ENCODE measurements around the gene ROCK2. TPM values are rescaled to one million over a fixed set of nuclear protein-coding genes. Genes with fewer than 3 reads are reported as not detected.
"Not testable (repeated sequence)": the region's sequence is repeated elsewhere in the genome, so short reads cannot be mapped to it uniquely, and the experiment has no call there.

Gene ROCK2
- total RNA-seq, 2 experiments from 2014 or later = 14.4 to 16.7 TPM

GRCh38 chr2:11239666-11240462 is 104.6 kb downstream of the ROCK2 start:
- Mint-ChIP-seq H3K4me1 (peaks cover 11% of the 10 kb centered on the region), H3K9me3 (ENCODE audit: low read depth) (no peaks in the 10 kb centered on the region), H3K4me3 (no peak overlapping the region), H3K27me3 (no peaks in the 10 kb centered on the region), H3K36me3 (ENCODE audit: low read depth) (peaks cover 4% of the 10 kb centered on the region), H3K27ac (no peak overlapping the region)
- intact Hi-C loops (cut with DNase I, micrococcal nuclease) = loop anchor here in 1 of 2 experiments (10.0 kb wide), 1 partner anchor 105 kb away; the partner anchor contains the start of gene ROCK2
- POLR2A ChIA-PET = no interaction called here
- ATAC-seq (no peak), DNase-seq (no peak)
- CTCF ChIA-PET = interaction anchor here (0.5 to 1.2 kb wide), 3 partner anchors 12 to 128 kb away, joined by 3 to 5 read pairs (median 4); no protein-coding TSS in a partner anchor

GRCh38 chr2:11239147-11239546 is 105.3 kb downstream of the ROCK2 start:
- DNase-seq (no peak), ATAC-seq (no peak)
- CTCF ChIA-PET = interaction anchor here (0.5 to 1.2 kb wide), 4 partner anchors 11 to 76 kb away, joined by 3 to 5 read pairs (median 4); no protein-coding TSS in a partner anchor
- intact Hi-C loops (cut with DNase I, micrococcal nuclease) = loop anchor here in 1 of 2 experiments (10.0 kb wide), 1 partner anchor 106 kb away; the partner anchor contains the start of gene ROCK2
- no peaks in the 10 kb centered on the region for H3K27me3 Mint-ChIP-seq
- H3K27ac Mint-ChIP-seq = no peak overlapping the region
- H3K4me1 Mint-ChIP-seq = peaks cover 11% of the 10 kb centered on the region
- H3K4me3 Mint-ChIP-seq = no peak overlapping the region
- H3K36me3 Mint-ChIP-seq (ENCODE audit: low read depth) = peaks cover 4% of the 10 kb centered on the region
- POLR2A ChIA-PET = no interaction called here
- H3K9me3 Mint-ChIP-seq (ENCODE audit: low read depth) = no peaks in the 10 kb centered on the region

- no peak for DNase-seq
- no peak overlapping the region for H3K4me3 Mint-ChIP-seq
- no peaks in the 10 kb centered on the region for H3K36me3 Mint-ChIP-seq (ENCODE audit: low read depth)
- intact Hi-C loops (cut with DNase I, micrococcal nuclease) = loop anchor here in 1 of 2 experiments (10.0 kb wide), 1 partner anchor 108 kb away; the partner anchor contains the start of gene ROCK2
- CTCF ChIA-PET = interaction anchor here (0.7 kb wide), 1 partner anchor 10 kb away, joined by 3 read pairs; no protein-coding TSS in a partner anchor
- no peaks in the 10 kb centered on the region for H3K9me3 Mint-ChIP-seq (ENCODE audit: low read depth)
- H3K27me3 Mint-ChIP-seq = no peaks in the 10 kb centered on the region
- no peak overlapping the region for H3K27ac Mint-ChIP-seq
- peaks cover 11% of the 10 kb centered on the region for H3K4me1 Mint-ChIP-seq
- peak; percentile 47 for ATAC-seq
- POLR2A ChIA-PET = no interaction called here
Observed at GRCh38 chr2:11237122-11237521, 107.3 kb downstream of the ROCK2 start.

GRCh38 chr2:11236335-11236734 is 108.1 kb downstream of the ROCK2 start:
- H3K9me3 Mint-ChIP-seq (ENCODE audit: low read depth) = no peaks in the 10 kb centered on the region
- POLR2A ChIA-PET = no interaction called here
- DNase-seq (no peak), ATAC-seq (no peak)
- no peaks in the 10 kb centered on the region for H3K27me3 Mint-ChIP-seq
- CTCF ChIA-PET = no interaction called here
- H3K4me1 Mint-ChIP-seq = peaks cover 11% of the 10 kb centered on the region
- intact Hi-C loops (cut with DNase I, micrococcal nuclease) = loop anchor here in 1 of 2 experiments (10.0 kb wide), 1 partner anchor 108 kb away; the partner anchor contains the start of gene ROCK2
- no peaks in the 10 kb centered on the region for H3K36me3 Mint-ChIP-seq (ENCODE audit: low read depth)
- H3K27ac Mint-ChIP-seq = peak overlapping the region; percentile 24
- no peak overlapping the region for H3K4me3 Mint-ChIP-seq

GRCh38 chr2:11235583-11235982 is 108.9 kb downstream of the ROCK2 start:
- Mint-ChIP-seq H3K9me3 (ENCODE audit: low read depth) (no peaks in the 10 kb centered on the region), H3K27ac (no peak overlapping the region), H3K4me1 (peaks cover 11% of the 10 kb centered on the region), H3K27me3 (no peaks in the 10 kb centered on the region), H3K36me3 (ENCODE audit: low read depth) (no peaks in the 10 kb centered on the region), H3K4me3 (no peak overlapping the region)
- DNase-seq (no peak), ATAC-seq (no peak)
- ChIA-PET CTCF (interaction anchor here (0.8 to 2.5 kb wide), 3 partner anchors 14 to 103 kb away, joined by 3 to 7 read pairs (median 4); a partner anchor contains a TSS), POLR2A (no interaction called here)
- intact Hi-C loops (cut with DNase I, micrococcal nuclease) = loop anchor here in 1 of 2 experiments (2.0 to 10.0 kb wide), 2 partner anchors 109 to 211 kb away; partner anchors contain the start of gene ROCK2

- H3K27ac Mint-ChIP-seq = no peak overlapping the region
- H3K4me3 Mint-ChIP-seq = no peak overlapping the region
- peaks cover 11% of the 10 kb centered on the region for H3K4me1 Mint-ChIP-seq
- no peak for DNase-seq
- intact Hi-C loops (cut with DNase I, micrococcal nuclease) = loop anchor here (1.0 to 10.0 kb wide), 4 partner anchors 110 to 350 kb away; partner anchors contain the start of gene ROCK2 (in 1 of the 2)
- ChIA-PET CTCF (interaction anchor here (0.6 to 2.5 kb wide), 2 partner anchors 102 to 430 kb away, joined by 3 to 7 read pairs; a partner anchor contains a TSS), POLR2A (no interaction called here)
- no peak for ATAC-seq
- H3K27me3 Mint-ChIP-seq = no peaks in the 10 kb centered on the region
- H3K36me3 Mint-ChIP-seq (ENCODE audit: low read depth) = no peaks in the 10 kb centered on the region
- H3K9me3 Mint-ChIP-seq (ENCODE audit: low read depth) = no peaks in the 10 kb centered on the region
Observed at GRCh38 chr2:11234309-11234708, 110.1 kb downstream of the ROCK2 start.

- H3K9me3 Mint-ChIP-seq (ENCODE audit: low read depth); H3K4me1 Mint-ChIP-seq; DNase-seq; H3K27me3 Mint-ChIP-seq; ATAC-seq; POLR2A ChIA-PET; H3K27ac Mint-ChIP-seq; H3K36me3 Mint-ChIP-seq (ENCODE audit: low read depth); H3K4me3 Mint-ChIP-seq: not testable (repeated sequence)
- intact Hi-C loops (cut with DNase I, micrococcal nuclease) = loop anchor here in 1 of 2 experiments (10.0 kb wide), 1 partner anchor 114 kb away; the partner anchor contains the start of gene ROCK2
- CTCF ChIA-PET = interaction anchor here (0.6 to 1.5 kb wide), 3 partner anchors 11 to 98 kb away, joined by 3 to 4 read pairs (median 3); a partner anchor contains a TSS
Observed at GRCh38 chr2:11231193-11231592, 113.2 kb downstream of the ROCK2 start.

- H3K9me3 Mint-ChIP-seq (ENCODE audit: low read depth) = no peaks in the 10 kb centered on the region
- intact Hi-C loops (cut with DNase I, micrococcal nuclease) = no loop called here
- CTCF ChIA-PET = interaction anchor here (0.6 to 2.0 kb wide), 5 partner anchors 10 to 490 kb away, joined by 3 to 5 read pairs (median 3); no protein-coding TSS in a partner anchor
Observed at GRCh38 chr2:11228692-11229091, 115.7 kb downstream of the ROCK2 start.

GRCh38 chr2:11227595-11227994 is 116.8 kb downstream of the ROCK2 start:
- ChIA-PET CTCF (interaction anchor here (0.6 to 2.0 kb wide), 5 partner anchors 15 to 511 kb away, joined by 3 to 5 read pairs (median 3); no protein-coding TSS in a partner anchor), POLR2A (no interaction called here)
- Mint-ChIP-seq H3K9me3 (ENCODE audit: low read depth) (no peaks in the 10 kb centered on the region), H3K27ac (no peak overlapping the region), H3K4me1 (no peaks in the 10 kb centered on the region), H3K36me3 (ENCODE audit: low read depth) (peaks cover 6% of the 10 kb centered on the region), H3K27me3 (no peaks in the 10 kb centered on the region), H3K4me3 (no peak overlapping the region)
- no peak for ATAC-seq
- intact Hi-C loops (cut with DNase I, micrococcal nuclease) = no loop called here
- no peak for DNase-seq

More at GRCh38 chr2:11228692-11229091, 115.7 kb downstream of the ROCK2 start:
- POLR2A ChIA-PET = no interaction called here
- no peaks in the 10 kb centered on the region for H3K27me3 Mint-ChIP-seq
- no peak for ATAC-seq
- no peak overlapping the region for H3K27ac Mint-ChIP-seq
- no peaks in the 10 kb centered on the region for H3K4me1 Mint-ChIP-seq
- no peak overlapping the region for H3K4me3 Mint-ChIP-seq
- H3K36me3 Mint-ChIP-seq (ENCODE audit: low read depth) = peaks cover 6% of the 10 kb centered on the region
- DNase-seq = no peak

GRCh38 chr2:11224887-11225286 is 119.5 kb downstream of the ROCK2 start:
- Mint-ChIP-seq H3K27me3 (no peaks in the 10 kb centered on the region), H3K27ac (no peak overlapping the region), H3K9me3 (ENCODE audit: low read depth) (no peaks in the 10 kb centered on the region), H3K36me3 (ENCODE audit: low read depth) (peaks cover 12% of the 10 kb centered on the region), H3K4me1 (no peaks in the 10 kb centered on the region), H3K4me3 (no peak overlapping the region)
- POLR2A ChIA-PET = no interaction called here
- DNase-seq (no peak), ATAC-seq (no peak)
- intact Hi-C loops (cut with DNase I, micrococcal nuclease) = no loop called here
- CTCF ChIA-PET = no interaction called here

- Mint-ChIP-seq H3K4me1 (no peaks in the 10 kb centered on the region), H3K36me3 (ENCODE audit: low read depth) (peaks cover 18% of the 10 kb centered on the region), H3K4me3 (no peak overlapping the region), H3K9me3 (ENCODE audit: low read depth) (no peaks in the 10 kb centered on the region), H3K27ac (no peak overlapping the region), H3K27me3 (no peaks in the 10 kb centered on the region)
- ATAC-seq (no peak), DNase-seq (no peak)
- POLR2A ChIA-PET = no interaction called here
- intact Hi-C loops (cut with DNase I, micrococcal nuclease) = no loop called here
- CTCF ChIA-PET = interaction anchor here (0.7 kb wide), 1 partner anchor 17 kb away, joined by 4 read pairs; no protein-coding TSS in a partner anchor
Observed at GRCh38 chr2:11222845-11223244, 121.6 kb downstream of the ROCK2 start.

Measured in activated CD4-positive, alpha-beta T cell treated with anti-CD3 and anti-CD28 coated beads for 36 hours (primary cell).